ENCODE data around the gene MAMDC4. TPM values are rescaled to one million over a fixed set of nuclear protein-coding genes. Genes with fewer than 3 reads are reported as not detected.

The MAMDC4 gene
- total RNA-seq, 1 experiment from 2014 or later, result 6.7 TPM

GRCh38 chr9:136849038-136849959, 2.8 kb upstream of the MAMDC4 start, which contains the start of gene PHPT1 (continued):
- TF ChIP-seq ARID4B (CRISPR knock-in tag; IDR thresholded peaks at IDR 0.05; ENCODE audit: borderline replicate concordance) (peak; percentile 82; the same call in 1 of the 2 replicates), ZNF121 (CRISPR knock-in tag; IDR thresholded peaks at IDR 0.05) (0 out of 2 replicates have a peak, but pooled peaks have one; percentile 5), ZNF416 (CRISPR knock-in tag; IDR thresholded peaks at IDR 0.05) (0 out of 2 replicates have a peak, but pooled peaks have one; percentile 81), ZBTB21 (CRISPR knock-in tag; IDR thresholded peaks at IDR 0.05; ENCODE audit: borderline replicate concordance) (peak; percentile 15; the same call in 1 of the 2 replicates), SOX15 (CRISPR knock-in tag; IDR thresholded peaks at IDR 0.05) (no peak), PRRX2 (CRISPR knock-in tag; IDR thresholded peaks at IDR 0.05) (no peak), TP53 (CRISPR knock-in tag; IDR thresholded peaks at IDR 0.05) (peak; percentile 90; the same call in 1 of the 2 replicates), PREB (CRISPR knock-in tag; IDR thresholded peaks at IDR 0.05; ENCODE audit: borderline replicate concordance) (no peak), GRHL2 (CRISPR knock-in tag; IDR thresholded peaks at IDR 0.05; ENCODE audit: insufficient replicate concordance, severe bottlenecking) (no peak), HMGXB4 (CRISPR knock-in tag; IDR thresholded peaks at IDR 0.05) (peak; percentile 30; the same call in 1 of the 2 replicates), GABPB1 (CRISPR knock-in tag; IDR thresholded peaks at IDR 0.05) (peak; percentile 97), KAT7 (CRISPR knock-in tag; IDR thresholded peaks at IDR 0.05; ENCODE audit: borderline replicate concordance) (no peak), NFYB (CRISPR knock-in tag; conservative IDR thresholded peaks at IDR 0.05; ENCODE audit: low read depth) (peak; percentile 98), CREM (CRISPR knock-in tag; IDR thresholded peaks at IDR 0.05) (peak; percentile 68; the same call in 1 of the 2 replicates), MYBL2 (CRISPR knock-in tag; IDR thresholded peaks at IDR 0.05) (peak; percentile 34; the same call in 1 of the 2 replicates)
- TF ChIP-seq, protein P1, sequence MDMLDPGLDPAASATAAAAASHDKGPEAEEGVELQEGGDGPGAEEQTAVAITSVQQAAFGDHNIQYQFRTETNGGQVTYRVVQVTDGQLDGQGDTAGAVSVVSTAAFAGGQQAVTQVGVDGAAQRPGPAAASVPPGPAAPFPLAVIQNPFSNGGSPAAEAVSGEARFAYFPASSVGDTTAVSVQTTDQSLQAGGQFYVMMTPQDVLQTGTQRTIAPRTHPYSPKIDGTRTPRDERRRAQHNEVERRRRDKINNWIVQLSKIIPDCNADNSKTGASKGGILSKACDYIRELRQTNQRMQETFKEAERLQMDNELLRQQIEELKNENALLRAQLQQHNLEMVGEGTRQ (CRISPR knock-in tag; IDR thresholded peaks at IDR 0.05), result peak; percentile 86
- TF ChIP-seq, protein P2, sequence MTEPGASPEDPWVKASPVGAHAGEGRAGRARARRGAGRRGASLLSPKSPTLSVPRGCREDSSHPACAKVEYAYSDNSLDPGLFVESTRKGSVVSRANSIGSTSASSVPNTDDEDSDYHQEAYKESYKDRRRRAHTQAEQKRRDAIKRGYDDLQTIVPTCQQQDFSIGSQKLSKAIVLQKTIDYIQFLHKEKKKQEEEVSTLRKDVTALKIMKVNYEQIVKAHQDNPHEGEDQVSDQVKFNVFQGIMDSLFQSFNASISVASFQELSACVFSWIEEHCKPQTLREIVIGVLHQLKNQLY (CRISPR knock-in tag; IDR thresholded peaks at IDR 0.05), result no peak
- TF ChIP-seq, protein P3, sequence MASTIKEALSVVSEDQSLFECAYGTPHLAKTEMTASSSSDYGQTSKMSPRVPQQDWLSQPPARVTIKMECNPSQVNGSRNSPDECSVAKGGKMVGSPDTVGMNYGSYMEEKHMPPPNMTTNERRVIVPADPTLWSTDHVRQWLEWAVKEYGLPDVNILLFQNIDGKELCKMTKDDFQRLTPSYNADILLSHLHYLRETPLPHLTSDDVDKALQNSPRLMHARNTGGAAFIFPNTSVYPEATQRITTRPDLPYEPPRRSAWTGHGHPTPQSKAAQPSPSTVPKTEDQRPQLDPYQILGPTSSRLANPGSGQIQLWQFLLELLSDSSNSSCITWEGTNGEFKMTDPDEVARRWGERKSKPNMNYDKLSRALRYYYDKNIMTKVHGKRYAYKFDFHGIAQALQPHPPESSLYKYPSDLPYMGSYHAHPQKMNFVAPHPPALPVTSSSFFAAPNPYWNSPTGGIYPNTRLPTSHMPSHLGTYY (CRISPR knock-in tag; IDR thresholded peaks at IDR 0.05), result no peak
